ENCODE data around the gene RBX1. TPM values are rescaled to one million over a fixed set of nuclear protein-coding genes. Genes with fewer than 3 reads are reported as not detected.

The RBX1 gene
- total RNA-seq, 2 experiments from 2014 or later = 77.3 to 86.9 TPM

DNA sequence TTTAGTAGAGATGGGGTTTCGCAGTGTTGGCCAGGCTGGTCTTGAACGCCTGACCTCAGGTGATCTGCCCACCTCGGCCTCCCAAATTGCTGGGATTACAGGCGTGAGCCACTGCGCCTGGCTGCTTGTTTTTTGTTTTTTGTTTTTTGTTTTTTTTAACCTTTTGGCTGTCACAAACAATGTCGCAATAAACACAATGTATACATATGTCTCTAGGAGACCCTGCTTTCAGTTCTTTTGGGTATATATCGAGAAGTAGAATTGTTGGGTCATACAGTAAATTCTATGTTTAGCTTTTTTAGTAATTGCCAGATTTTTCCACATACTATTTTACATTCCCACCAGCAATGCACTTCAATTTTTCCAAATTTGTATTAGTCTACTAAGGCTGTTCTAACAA, 28.0 kb downstream of the RBX1 start:
- Histone ChIP-seq H3K27ac (ENCODE audit: low read depth, low read length, poor library complexity, severe bottlenecking) (no peak overlapping the region), H3K4me3 (ENCODE audit: low read depth, low read length, poor library complexity, severe bottlenecking) (no peak overlapping the region), H3K9me3 (ENCODE audit: low read length) (no peaks in the 10 kb centered on the region), H2AFZ (ENCODE audit: low read length) (no peak overlapping the region), H4K20me1 (ENCODE audit: insufficient read depth, low read length) (no peaks in the 10 kb centered on the region), H3K4me1 (ENCODE audit: insufficient read depth, low read length, poor library complexity, severe bottlenecking) (peaks cover 14% of the 10 kb centered on the region), H3K36me3 (ENCODE audit: insufficient read depth, low read length) (no peaks in the 10 kb centered on the region), H3K4me2 (ENCODE audit: low read length) (no peak overlapping the region), H3K79me2 (ENCODE audit: insufficient read depth, low read depth, low read length) (no peaks in the 10 kb centered on the region), H3K9me2 (ENCODE audit: insufficient read depth, low read length) (no peaks in the 10 kb centered on the region)
- intact Hi-C loops (cut with micrococcal nuclease; ENCODE audit: unreplicated experiment) = no loop called here
- TF ChIP-seq, protein P1, sequence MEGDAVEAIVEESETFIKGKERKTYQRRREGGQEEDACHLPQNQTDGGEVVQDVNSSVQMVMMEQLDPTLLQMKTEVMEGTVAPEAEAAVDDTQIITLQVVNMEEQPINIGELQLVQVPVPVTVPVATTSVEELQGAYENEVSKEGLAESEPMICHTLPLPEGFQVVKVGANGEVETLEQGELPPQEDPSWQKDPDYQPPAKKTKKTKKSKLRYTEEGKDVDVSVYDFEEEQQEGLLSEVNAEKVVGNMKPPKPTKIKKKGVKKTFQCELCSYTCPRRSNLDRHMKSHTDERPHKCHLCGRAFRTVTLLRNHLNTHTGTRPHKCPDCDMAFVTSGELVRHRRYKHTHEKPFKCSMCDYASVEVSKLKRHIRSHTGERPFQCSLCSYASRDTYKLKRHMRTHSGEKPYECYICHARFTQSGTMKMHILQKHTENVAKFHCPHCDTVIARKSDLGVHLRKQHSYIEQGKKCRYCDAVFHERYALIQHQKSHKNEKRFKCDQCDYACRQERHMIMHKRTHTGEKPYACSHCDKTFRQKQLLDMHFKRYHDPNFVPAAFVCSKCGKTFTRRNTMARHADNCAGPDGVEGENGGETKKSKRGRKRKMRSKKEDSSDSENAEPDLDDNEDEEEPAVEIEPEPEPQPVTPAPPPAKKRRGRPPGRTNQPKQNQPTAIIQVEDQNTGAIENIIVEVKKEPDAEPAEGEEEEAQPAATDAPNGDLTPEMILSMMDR (conservative IDR thresholded peaks at IDR 0.05; ENCODE audit: low read length) = no peak
- no peak for TF ChIP-seq EZH2phosphoT487 (IDR thresholded peaks at IDR 0.05; ENCODE audit: borderline replicate concordance, low read depth, low read length)
- no peak for DNase-seq (ENCODE audit: low spot score)
- ChIA-PET POLR2A (interaction anchor here (0.6 kb wide), 1 partner anchor 35 kb away, joined by 3 read pairs; no protein-coding TSS in a partner anchor), CTCF (ENCODE audit: unreplicated experiment) (no interaction called here)
- BruUV-seq (replicated peaks) = no TSS peak

DNA sequence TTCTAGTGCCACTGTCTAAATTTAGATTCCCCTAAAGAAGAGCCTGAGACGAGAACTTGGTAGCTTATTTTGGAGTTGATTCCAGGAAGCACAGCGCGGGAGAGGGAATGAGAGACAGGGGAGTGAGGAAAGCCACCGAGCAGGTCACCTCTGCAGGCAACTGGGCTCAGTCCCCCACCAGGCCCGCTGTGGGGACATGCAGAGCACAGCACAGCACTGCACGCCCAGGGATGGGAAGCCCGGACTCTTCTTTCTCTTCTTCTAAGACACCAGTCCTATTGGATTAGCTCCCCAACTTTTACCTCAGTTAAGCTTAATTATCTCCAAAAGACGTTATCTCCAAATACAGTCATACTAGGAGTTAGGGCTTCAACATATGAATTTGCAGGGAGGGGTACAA, 28.7 kb downstream of the RBX1 start:
- H3K79me2 ChIP-seq (ENCODE audit: insufficient read depth, low read depth, low read length) = no peaks in the 10 kb centered on the region
- BruUV-seq (replicated peaks) = no TSS peak
- ChIA-PET CTCF (ENCODE audit: unreplicated experiment) (no interaction called here), POLR2A (interaction anchor here (0.6 to 0.7 kb wide), 2 partner anchors 50 to 389 kb away, joined by 3 read pairs; no protein-coding TSS in a partner anchor)
- H3K9me3 ChIP-seq (ENCODE audit: low read length) = no peaks in the 10 kb centered on the region
- peaks cover 14% of the 10 kb centered on the region for H3K4me1 ChIP-seq (ENCODE audit: insufficient read depth, low read length, poor library complexity, severe bottlenecking)
- TF ChIP-seq EZH2phosphoT487 (IDR thresholded peaks at IDR 0.05; ENCODE audit: borderline replicate concordance, low read depth, low read length) = no peak
- TF ChIP-seq, protein P1 (conservative IDR thresholded peaks at IDR 0.05; ENCODE audit: low read length) = no peak
- DNase-seq (ENCODE audit: low spot score) = no peak
- no peaks in the 10 kb centered on the region for H4K20me1 ChIP-seq (ENCODE audit: insufficient read depth, low read length)
- no peak overlapping the region for H3K27ac ChIP-seq (ENCODE audit: low read depth, low read length, poor library complexity, severe bottlenecking)
- H3K4me2 ChIP-seq (ENCODE audit: low read length) = no peak overlapping the region
- no peak overlapping the region for H3K4me3 ChIP-seq (ENCODE audit: low read depth, low read length, poor library complexity, severe bottlenecking)
- H2AFZ ChIP-seq (ENCODE audit: low read length) = no peak overlapping the region
- H3K9me2 ChIP-seq (ENCODE audit: insufficient read depth, low read length) = no peaks in the 10 kb centered on the region
- no peaks in the 10 kb centered on the region for H3K36me3 ChIP-seq (ENCODE audit: insufficient read depth, low read length)
- intact Hi-C loops (cut with micrococcal nuclease; ENCODE audit: unreplicated experiment) = no loop called here

DNA sequence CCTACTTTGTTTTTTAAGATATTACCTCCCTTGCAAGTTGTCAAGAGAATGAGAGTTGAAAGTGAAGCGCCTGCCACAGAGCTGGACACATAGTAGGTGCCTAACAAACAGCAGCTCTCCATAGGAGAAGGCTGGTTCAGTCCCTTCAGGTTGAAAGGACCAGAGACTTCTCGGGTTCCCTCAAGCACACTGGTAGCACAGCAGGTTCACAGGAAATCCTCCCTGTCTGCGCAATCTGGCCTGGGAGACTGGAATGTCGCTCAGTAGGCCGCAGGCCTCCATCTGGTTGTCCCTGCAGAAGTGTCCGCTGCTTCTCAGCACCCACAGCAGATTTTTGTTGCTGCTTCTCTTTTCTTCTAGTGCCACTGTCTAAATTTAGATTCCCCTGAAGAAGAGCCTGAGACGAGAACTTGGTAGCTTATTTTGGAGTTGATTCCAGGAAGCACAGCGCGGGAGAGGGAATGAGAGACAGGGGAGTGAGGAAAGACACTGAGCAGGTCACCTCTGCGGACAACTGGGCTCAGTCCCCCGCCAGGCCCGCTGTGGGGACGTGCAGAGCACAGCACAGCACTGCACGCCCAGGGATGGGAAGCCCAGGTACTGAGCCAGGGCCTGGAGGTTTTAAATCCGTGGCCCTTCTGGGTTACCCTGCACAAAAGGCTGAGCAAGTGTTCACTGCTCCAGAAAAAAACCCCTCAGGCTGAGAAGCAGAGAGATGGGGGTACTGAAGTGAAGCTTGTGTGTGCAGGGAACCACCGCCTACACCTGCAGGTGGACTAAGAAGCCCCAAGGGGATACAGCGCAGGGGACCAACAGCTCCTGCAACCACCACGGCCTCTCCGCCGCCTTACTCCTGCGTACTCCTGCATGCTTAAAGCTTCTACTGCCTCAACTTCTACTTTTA, 31.6 kb downstream of the RBX1 start:
- H3K4me3 ChIP-seq (ENCODE audit: low read depth, low read length, poor library complexity, severe bottlenecking) = peak overlapping the region; percentile 4
- BruUV-seq (replicated peaks) = no TSS peak
- H3K27ac ChIP-seq (ENCODE audit: low read depth, low read length, poor library complexity, severe bottlenecking) = peak overlapping the region; percentile 38
- CTCF ChIA-PET (ENCODE audit: unreplicated experiment) = interaction anchor here (1.0 to 1.1 kb wide), 2 partner anchors 10 to 14 kb away, joined by 3 read pairs; no protein-coding TSS in a partner anchor
- H3K36me3 ChIP-seq (ENCODE audit: insufficient read depth, low read length) = no peaks in the 10 kb centered on the region
- H3K4me1 ChIP-seq (ENCODE audit: insufficient read depth, low read length, poor library complexity, severe bottlenecking) = peaks cover 14% of the 10 kb centered on the region
- peak overlapping the region; percentile 63 for H2AFZ ChIP-seq (ENCODE audit: low read length)
- peak; percentile 88 for DNase-seq (ENCODE audit: low spot score)
- intact Hi-C loops (cut with micrococcal nuclease; ENCODE audit: unreplicated experiment) = no loop called here
- no peak for TF ChIP-seq EZH2phosphoT487 (IDR thresholded peaks at IDR 0.05; ENCODE audit: borderline replicate concordance, low read depth, low read length)
- TF ChIP-seq, protein P1 (conservative IDR thresholded peaks at IDR 0.05; ENCODE audit: low read length) = no peak
- no peaks in the 10 kb centered on the region for H3K79me2 ChIP-seq (ENCODE audit: insufficient read depth, low read depth, low read length)
- H4K20me1 ChIP-seq (ENCODE audit: insufficient read depth, low read length) = no peaks in the 10 kb centered on the region
- H3K9me2 ChIP-seq (ENCODE audit: insufficient read depth, low read length) = no peaks in the 10 kb centered on the region
- H3K4me2 ChIP-seq (ENCODE audit: low read length) = peak overlapping the region; percentile 47
- H3K9me3 ChIP-seq (ENCODE audit: low read length) = no peaks in the 10 kb centered on the region
- POLR2A ChIA-PET = interaction anchor here (0.6 to 0.9 kb wide), 3 partner anchors 20 to 225 kb away, joined by 3 read pairs; no protein-coding TSS in a partner anchor
